HUES64 (cell line): ENCODE data around the gene PCDHA1.
A peak's percentile ranks its signal among the peaks of the same experiment; 100 is the strongest.

Experiments used
- H3K27ac ChIP-seq: 2 replicates; pipeline ENCODE4 v1.7.0; 2013; ENCODE audit warnings: low read depth, low read length, inconsistent platforms
- H3K27me3 ChIP-seq: 2 replicates; pipeline ENCODE4 v1.6.1; 2013; ENCODE audit warnings: mild to moderate bottlenecking, low read length; ENCODE audit not compliant: insufficient read depth
- H3K36me3 ChIP-seq: 2 replicates; pipeline ENCODE4 v1.6.1; 2013; ENCODE audit warnings: mild to moderate bottlenecking, low read length; ENCODE audit not compliant: insufficient read depth
- H3K4me1 ChIP-seq: 2 replicates; pipeline ENCODE4 v1.6.1; 2013; ENCODE audit warnings: mild to moderate bottlenecking, low read length, moderate library complexity; ENCODE audit not compliant: insufficient read depth
- H3K4me3 ChIP-seq: 2 replicates; pipeline ENCODE4 v1.5.1; 2013; ENCODE audit warnings: mild to moderate bottlenecking, low read length, moderate library complexity
- H3K9ac ChIP-seq: 2 replicates; pipeline ENCODE4 v1.6.1; 2013; ENCODE audit warnings: mild to moderate bottlenecking, low read depth, low read length
- H3K9me3 ChIP-seq: 2 replicates; pipeline ENCODE4 v1.6.1; 2013; ENCODE audit warnings: low read depth, low read length; ENCODE audit not compliant: insufficient read depth
- WGBS: fragments of 150-250, 120-280 bp; methylation state at CpG from one replicate; pipeline ENCODE4 v1.1.7; 2013; ENCODE audit warnings: missing lambda C conversion rate; 5-methylcytosine and 5-hydroxymethylcytosine counted together

PCDHA1 gene

DNA sequence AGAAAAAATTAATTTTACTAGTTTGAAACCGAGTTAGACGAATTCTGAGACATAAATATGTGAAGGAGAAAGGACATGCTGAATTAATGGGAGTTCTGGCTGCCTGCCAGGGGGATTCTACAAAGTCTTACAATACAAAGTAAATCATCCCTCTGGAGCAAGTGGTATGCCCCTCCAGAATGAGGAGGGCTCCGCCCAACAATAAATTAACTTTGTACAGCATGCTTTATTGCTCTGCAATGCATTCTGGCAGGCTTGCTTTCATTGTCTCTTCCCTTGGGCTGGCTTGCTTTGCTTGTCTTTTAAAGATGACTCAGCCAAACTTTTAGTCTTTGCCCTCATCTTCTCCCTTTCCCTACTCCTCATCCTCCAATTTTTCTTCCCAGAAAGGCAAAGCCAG, 253.6 kb downstream of the PCDHA1 start:
- peak overlapping the region; percentile 92 for H3K9ac ChIP-seq
- peak overlapping the region; percentile 78 for H3K4me3 ChIP-seq
- peak overlapping the region; percentile 88 for H3K27ac ChIP-seq
- WGBS: 69% methylated on average over 3 of the region's 3 CpGs
- no peaks in the 10 kb centered on the region for H3K36me3 ChIP-seq
- H3K4me1 ChIP-seq: peaks cover 17% of the 10 kb centered on the region
- H3K9me3 ChIP-seq: no peaks in the 10 kb centered on the region
- peaks cover 5% of the 10 kb centered on the region; the same call in 1 of the 2 replicates for H3K27me3 ChIP-seq

DNA sequence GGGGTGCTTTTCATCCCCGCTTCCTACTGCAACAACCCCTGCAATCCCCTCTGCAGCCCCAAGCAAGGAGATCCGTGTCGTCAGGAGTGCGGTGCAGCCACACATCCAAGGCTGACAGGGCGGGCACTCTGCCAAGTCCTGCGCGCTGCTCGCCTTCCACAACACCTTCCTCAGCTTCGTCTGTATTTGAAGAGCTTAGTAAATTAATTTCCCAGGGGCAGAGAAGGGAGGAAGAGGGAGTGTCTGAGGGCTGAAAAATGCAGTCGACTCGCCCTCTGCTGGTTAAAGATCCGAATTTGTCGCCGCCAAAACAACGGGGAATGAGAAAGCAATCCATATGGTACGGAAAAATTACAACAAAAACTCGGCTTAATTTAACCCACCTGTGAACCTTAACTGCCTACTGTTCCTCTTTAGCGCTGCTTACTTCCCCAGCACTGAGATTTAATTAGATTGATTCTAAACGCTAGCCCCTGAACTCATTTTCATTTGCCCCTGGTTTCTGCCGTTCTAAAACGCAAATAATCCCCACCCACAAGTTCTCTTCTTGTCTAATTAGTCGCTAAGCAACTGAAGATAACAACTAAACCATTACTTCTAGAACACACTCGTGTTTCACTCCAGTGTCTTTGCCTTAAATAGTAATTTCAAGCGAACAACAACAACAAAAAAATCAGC, 254.3 kb downstream of the PCDHA1 start:
- 3% methylated on average over 24 of the region's 24 CpGs for WGBS
- H3K27ac ChIP-seq: peak overlapping the region; percentile 88

DNA sequence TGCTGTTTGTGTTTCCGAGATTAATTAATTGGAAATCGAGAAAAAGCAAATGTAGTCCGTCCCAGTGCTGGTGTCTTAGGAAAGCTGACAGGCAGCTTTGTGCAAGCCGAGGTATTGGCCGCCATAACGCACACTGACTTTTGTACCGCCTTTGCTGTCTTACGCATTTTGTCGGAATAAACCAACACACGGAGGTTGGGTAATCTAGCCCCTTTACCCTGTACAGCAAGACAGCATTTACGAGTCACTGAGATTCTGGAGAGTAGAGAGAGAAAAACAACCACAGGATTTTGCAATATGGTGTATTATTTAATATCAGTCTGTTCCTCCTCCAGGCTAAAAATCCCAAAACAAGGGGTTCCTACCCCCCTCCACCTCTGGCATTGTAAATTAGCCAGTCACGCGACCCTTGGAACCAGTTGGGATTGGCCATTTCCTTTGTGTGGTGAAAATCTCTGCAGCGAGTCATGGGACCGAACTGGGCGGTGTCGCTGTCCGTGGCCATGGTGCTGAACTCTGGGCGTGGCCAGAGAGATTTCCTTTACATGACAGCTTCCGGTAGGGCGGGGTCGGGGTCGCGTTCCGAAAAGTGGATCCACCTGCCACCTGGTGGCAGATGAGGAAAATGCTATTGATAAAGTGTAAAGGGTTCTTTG, 255.0 kb downstream of the PCDHA1 start:
- H3K27me3 ChIP-seq: peaks cover 5% of the 10 kb centered on the region; the same call in 1 of the 2 replicates
- H3K9ac ChIP-seq: peak overlapping the region; percentile 92
- no peaks in the 10 kb centered on the region for H3K36me3 ChIP-seq
- H3K4me1 ChIP-seq: peaks cover 17% of the 10 kb centered on the region
- H3K27ac ChIP-seq: peak overlapping the region; percentile 88
- H3K4me3 ChIP-seq: peak overlapping the region; percentile 78
- no peaks in the 10 kb centered on the region for H3K9me3 ChIP-seq
- WGBS: under 1% methylated on average over 24 of the region's 25 CpGs

More for the DNA sequence above, 254.3 kb downstream of the PCDHA1 start:
- peak overlapping the region; percentile 78 for H3K4me3 ChIP-seq
- no peaks in the 10 kb centered on the region for H3K9me3 ChIP-seq
- H3K4me1 ChIP-seq: peaks cover 17% of the 10 kb centered on the region
- no peaks in the 10 kb centered on the region for H3K36me3 ChIP-seq
- H3K27me3 ChIP-seq: peaks cover 5% of the 10 kb centered on the region; the same call in 1 of the 2 replicates
- peak overlapping the region; percentile 92 for H3K9ac ChIP-seq

DNA sequence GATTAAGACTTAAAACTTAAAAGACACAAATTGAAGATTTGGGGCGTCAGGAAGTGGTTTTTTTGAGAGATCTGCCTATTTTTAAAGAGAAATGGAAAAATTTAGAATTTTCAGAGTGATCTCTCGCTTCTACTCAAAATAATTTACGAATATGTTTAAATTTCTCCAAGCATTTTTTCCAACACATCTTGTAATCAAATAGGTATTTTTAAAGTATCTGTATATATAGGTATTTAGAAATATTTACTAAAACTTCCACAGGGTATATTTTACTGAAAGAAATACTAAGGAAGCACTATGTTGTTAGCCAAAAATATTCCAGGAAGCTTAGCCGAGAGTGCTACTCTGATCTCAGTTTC, 255.5 kb downstream of the PCDHA1 start:
- no peak overlapping the region for H3K4me3 ChIP-seq
- 52% methylated on average over 2 of the region's 4 CpGs for WGBS
- H3K9me3 ChIP-seq: no peaks in the 10 kb centered on the region
- H3K4me1 ChIP-seq: peaks cover 17% of the 10 kb centered on the region
- peaks cover 5% of the 10 kb centered on the region; the same call in 1 of the 2 replicates for H3K27me3 ChIP-seq
- H3K27ac ChIP-seq: no peak overlapping the region
- no peak overlapping the region for H3K9ac ChIP-seq
- H3K36me3 ChIP-seq: no peaks in the 10 kb centered on the region

DNA sequence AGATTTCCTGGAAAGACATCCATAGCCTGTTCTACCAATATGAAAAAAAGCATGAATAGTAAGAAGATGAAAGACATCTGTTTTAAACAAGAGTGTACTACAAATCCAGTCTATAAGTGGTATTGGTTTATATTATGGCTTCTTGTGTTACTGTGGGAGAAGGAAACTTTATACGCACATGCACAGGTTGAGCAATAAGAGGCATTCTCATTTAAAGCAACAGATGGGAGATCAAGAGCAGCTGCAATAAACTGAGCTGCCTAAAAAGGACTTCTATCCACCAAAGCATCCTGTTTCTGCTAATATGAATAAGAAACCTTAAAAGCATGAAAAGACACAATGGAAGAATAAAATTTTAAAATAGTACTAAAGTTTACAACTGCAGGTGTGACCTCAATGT, 256.6 kb downstream of the PCDHA1 start:
- Histone ChIP-seq H3K9me3 (no peaks in the 10 kb centered on the region), H3K27ac (no peak overlapping the region), H3K4me3 (no peak overlapping the region), H3K36me3 (no peaks in the 10 kb centered on the region), H3K9ac (no peak overlapping the region), H3K27me3 (peaks cover 8% of the 10 kb centered on the region; the same call in 1 of the 2 replicates), H3K4me1 (peaks cover 17% of the 10 kb centered on the region)
- WGBS: 86% methylated on average over 1 of the region's 1 CpG

DNA sequence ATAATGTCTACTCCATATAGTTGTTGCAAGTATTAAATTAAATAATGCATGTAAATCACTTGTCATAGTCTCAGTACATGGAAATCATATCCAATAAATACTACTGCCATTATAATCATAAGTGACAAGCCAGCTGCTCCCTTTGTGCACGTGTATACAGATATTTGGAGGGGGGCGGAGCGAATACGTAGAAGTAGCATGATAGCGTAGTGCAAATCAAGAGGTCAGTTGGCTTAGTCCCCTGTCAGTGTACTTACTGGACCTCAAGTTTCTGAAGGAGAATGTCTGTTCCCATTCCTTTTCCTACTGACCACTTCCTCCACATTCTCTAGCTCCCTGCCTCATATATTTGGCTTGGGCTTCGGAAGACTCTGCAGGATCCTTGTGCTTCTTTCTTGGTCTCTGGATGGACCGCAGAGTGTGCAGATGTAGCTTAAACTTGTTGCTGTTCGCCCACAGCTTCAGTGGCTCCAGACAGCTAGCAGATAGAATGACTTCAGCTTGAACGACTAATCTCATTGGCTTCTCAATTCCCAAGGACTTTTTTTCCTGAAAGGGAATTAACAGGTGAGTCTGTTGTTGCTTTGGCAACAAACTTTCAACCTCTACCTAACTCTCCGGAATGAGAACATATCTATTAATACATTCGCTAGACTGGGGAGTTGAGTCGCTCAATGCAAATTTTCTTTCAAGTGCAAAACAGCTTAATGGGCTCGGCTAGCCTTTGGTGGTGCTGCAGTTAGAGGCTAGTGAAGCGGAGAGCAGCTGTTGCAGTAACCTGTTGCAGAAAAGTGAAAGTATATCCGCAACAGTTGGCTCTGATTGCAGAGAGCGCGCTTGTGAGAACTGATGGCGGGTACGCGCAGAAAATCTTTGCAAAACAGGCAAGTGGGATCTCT, 264.9 kb downstream of the PCDHA1 start, which contains the start of gene PCDHB1:
TSS of gene PCDHB1 (plus strand) at position 753 of the 899 bp plus-strand sequence. CDS start at position 850, 97 bp downstream.
- Histone ChIP-seq H3K36me3 (no peaks in the 10 kb centered on the region), H3K27me3 (peaks cover 51% of the 10 kb centered on the region), H3K9ac (peak within 1 kb of the TSS; percentile 40), H3K9me3 (no peaks in the 10 kb centered on the region), H3K27ac (no peak within 1 kb of the TSS), H3K4me3 (peak within 1 kb of the TSS; percentile 68), H3K4me1 (no peaks in the 10 kb centered on the region)
- WGBS: 9% methylated on average over 20 of the region's 20 CpGs

DNA sequence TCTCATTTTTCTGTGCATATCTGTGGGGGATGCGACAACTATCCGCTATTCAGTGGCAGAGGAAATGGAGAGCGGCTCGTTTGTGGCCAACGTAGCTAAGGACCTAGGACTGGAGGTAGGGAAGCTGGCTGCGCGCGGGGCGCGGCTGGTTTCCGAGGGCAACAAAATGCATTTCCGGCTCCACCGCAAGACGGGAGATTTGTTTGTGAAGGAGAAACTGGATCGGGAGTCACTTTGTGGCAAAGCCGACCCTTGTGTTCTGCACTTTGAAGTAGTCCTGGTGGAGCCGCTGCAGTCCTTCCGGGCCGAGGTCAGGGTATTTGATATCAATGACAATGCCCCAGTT, 265.6 kb downstream of the PCDHA1 start:
- Histone ChIP-seq H3K27ac (no peak overlapping the region), H3K36me3 (no peaks in the 10 kb centered on the region), H3K4me3 (peak overlapping the region; percentile 68), H3K9me3 (no peaks in the 10 kb centered on the region), H3K4me1 (no peaks in the 10 kb centered on the region), H3K27me3 (peaks cover 51% of the 10 kb centered on the region), H3K9ac (peak overlapping the region; percentile 40)
- WGBS: 3% methylated on average over 19 of the region's 19 CpGs
